ENCODE results near the gene ANKRD13B.

Gene ANKRD13B

GRCh38 chr17:29597361-29598172 lies 4.6 kb downstream of the ANKRD13B start:
- CTCF ChIA-PET = interaction anchor here (0.5 to 1.1 kb wide), 3 partner anchors 16 to 330 kb away, joined by 3 to 6 read pairs (median 3); no protein-coding TSS in a partner anchor
- POLR2A ChIA-PET (ENCODE audit: low non-redundant PET) = no interaction called here
- peak overlapping the region; percentile 99 for H3K27ac ChIP-seq
- no peak for DNase-seq (ENCODE audit: low spot score)
- TF ChIP-seq CTCF (conservative IDR thresholded peaks at IDR 0.05; ENCODE audit: low read depth) = no peak

GRCh38 chr17:29603109-29603674 lies 10.3 kb downstream of the ANKRD13B start:
- DNase-seq (ENCODE audit: low spot score) = no peak
- POLR2A ChIA-PET (ENCODE audit: low non-redundant PET) = no interaction called here
- no peak for TF ChIP-seq CTCF (conservative IDR thresholded peaks at IDR 0.05; ENCODE audit: low read depth)
- no peak overlapping the region for H3K27ac ChIP-seq
- CTCF ChIA-PET = no interaction called here

GRCh38 chr17:29607557-29608195 lies 14.7 kb downstream of the ANKRD13B start:
- DNase-seq (ENCODE audit: low spot score) = no peak
- no peak for TF ChIP-seq CTCF (conservative IDR thresholded peaks at IDR 0.05; ENCODE audit: low read depth)
- POLR2A ChIA-PET (ENCODE audit: low non-redundant PET) = interaction anchor here (0.6 kb wide), 1 partner anchor 697 kb away, joined by 4 read pairs; no protein-coding TSS in a partner anchor
- CTCF ChIA-PET = interaction anchor here (0.6 to 1.9 kb wide), 4 partner anchors 10 to 239 kb away, joined by 3 to 11 read pairs (median 6); no protein-coding TSS in a partner anchor
- H3K27ac ChIP-seq = peak overlapping the region; percentile 5; the same call in 1 of the 2 replicates

GRCh38 chr17:29608986-29609385 lies 16.1 kb downstream of the ANKRD13B start:
- ChIA-PET POLR2A (ENCODE audit: low non-redundant PET) (no interaction called here), CTCF (interaction anchor here (0.6 to 1.4 kb wide), 3 partner anchors 9 to 238 kb away, joined by 5 to 11 read pairs (median 6); no protein-coding TSS in a partner anchor)
- DNase-seq (ENCODE audit: low spot score) = no peak
- H3K27ac ChIP-seq = no peak overlapping the region
- TF ChIP-seq CTCF (conservative IDR thresholded peaks at IDR 0.05; ENCODE audit: low read depth) = no peak

- no peak for DNase-seq (ENCODE audit: low spot score)
- no peak for TF ChIP-seq CTCF (conservative IDR thresholded peaks at IDR 0.05; ENCODE audit: low read depth)
- ChIA-PET CTCF (no interaction called here), POLR2A (ENCODE audit: low non-redundant PET) (no interaction called here)
- H3K27ac ChIP-seq = no peak overlapping the region
Measured at GRCh38 chr17:29610395-29610794, 17.5 kb downstream of the ANKRD13B start.

GRCh38 chr17:29611351-29612093 lies 18.6 kb downstream of the ANKRD13B start:
- CTCF ChIA-PET = interaction anchor here (0.5 to 1.0 kb wide), 2 partner anchors 19 to 29 kb away, joined by 3 to 4 read pairs; no protein-coding TSS in a partner anchor
- POLR2A ChIA-PET (ENCODE audit: low non-redundant PET) = no interaction called here
- no peak for DNase-seq (ENCODE audit: low spot score)
- H3K27ac ChIP-seq = peak overlapping the region; percentile 34
- TF ChIP-seq CTCF (conservative IDR thresholded peaks at IDR 0.05; ENCODE audit: low read depth) = no peak
